NCI-H510A (cell line): ENCODE measurements around the gene RPIA.
"Not testable (repeated sequence)": the region's sequence is repeated elsewhere in the genome, so short reads cannot be mapped to it uniquely, and the experiment has no call there.

Experiments used
- DNase-seq: peaks from one replicate; lab custom pipeline; 2025; lab: John Stamatoyannopoulos, UW

The RPIA gene

DNA sequence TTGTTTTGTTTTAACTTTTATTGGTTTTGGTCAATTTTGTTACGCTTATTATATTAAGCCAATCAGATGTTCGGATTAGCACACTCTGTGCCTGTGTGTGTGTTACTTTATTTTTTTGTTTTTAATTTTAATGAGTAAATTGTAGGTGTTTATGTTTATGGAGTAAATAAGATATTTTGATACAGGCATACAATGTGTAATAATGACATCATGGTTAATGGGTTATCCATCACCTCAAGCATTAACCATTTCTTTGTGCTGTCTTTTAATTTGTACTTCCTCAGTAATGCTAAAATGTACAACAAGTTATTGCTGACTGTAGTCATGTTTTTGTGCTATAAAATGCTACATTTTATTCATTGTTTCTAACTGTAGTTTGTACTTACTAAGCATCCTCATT lies 97.7 kb downstream of the RPIA start:
- not testable (repeated sequence) for DNase-seq

DNA sequence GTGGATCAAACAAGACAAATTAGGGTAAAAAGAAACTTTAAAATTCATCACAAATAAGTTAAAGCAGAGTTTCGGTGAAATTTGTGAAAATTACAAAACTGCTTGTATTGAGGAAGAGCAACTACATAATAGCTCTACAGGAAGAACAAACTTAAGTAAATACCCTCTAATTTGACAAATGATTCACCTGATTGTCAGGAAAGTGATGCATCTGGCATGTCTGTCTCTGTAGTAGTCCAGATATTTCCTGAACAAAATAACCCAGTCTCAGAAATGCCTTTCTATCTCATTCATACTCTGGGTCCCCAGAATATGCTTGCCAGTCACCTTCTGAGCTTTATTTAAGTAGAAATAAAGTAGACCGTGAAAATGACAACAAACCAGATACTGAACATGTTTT lies 104.5 kb downstream of the RPIA start:
- not testable (repeated sequence) for DNase-seq

DNA sequence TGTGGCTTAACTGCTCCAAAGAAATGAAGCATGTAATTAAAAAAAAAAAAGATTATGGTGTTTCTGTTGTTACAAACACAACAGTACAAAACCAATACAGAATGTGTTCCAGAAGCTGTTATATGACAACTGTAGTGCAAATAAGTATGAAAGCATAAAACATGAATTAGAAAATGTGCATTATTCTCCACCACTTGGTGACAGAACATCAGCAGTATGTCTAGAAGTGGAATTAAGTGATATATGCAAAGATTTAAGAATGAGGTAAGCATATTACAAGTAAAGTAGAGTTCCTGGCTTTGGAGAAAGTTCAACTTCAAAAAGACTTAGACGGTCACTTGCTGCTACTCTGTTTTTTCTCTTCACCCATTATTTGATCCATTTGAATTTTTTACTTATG lies 105.0 kb downstream of the RPIA start:
- not testable (repeated sequence) for DNase-seq

DNA sequence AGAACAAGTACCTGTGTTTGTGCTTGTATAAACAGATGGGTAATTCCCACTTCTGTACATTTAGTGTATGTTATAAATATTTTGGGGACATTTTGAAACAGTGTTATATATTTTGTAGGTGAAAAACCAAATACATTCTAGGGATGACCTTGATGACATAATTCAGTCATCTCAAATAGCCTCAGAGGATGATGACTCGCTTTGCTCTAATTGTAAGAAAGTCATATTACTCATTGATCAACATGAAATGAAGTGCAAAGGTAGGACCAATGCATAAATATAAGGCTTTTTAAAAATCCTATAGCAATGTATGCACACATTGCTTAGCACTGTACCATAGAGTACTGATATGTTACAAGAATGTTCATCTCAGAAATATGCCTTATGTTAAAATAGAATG lies 105.7 kb downstream of the RPIA start:
- not testable (repeated sequence) for DNase-seq
